Activated naive CD8-positive, alpha-beta T cell treated with anti-CD3 and anti-CD28 coated beads, Interleukin-2, amount 50 U/mL, for 16 hours (primary cell): Measurements from ENCODE around the gene SEC14L1.
"Not testable (repeated sequence)": the region's sequence is repeated elsewhere in the genome, so short reads cannot be mapped to it uniquely, and the experiment has no call there.

Experiments used
- DNase-seq: peaks from one replicate; pipeline ENCODE4 v3.0.0-alpha.2; 2020; ENCODE audit warnings: low read depth, low spot score

Gene SEC14L1

DNA sequence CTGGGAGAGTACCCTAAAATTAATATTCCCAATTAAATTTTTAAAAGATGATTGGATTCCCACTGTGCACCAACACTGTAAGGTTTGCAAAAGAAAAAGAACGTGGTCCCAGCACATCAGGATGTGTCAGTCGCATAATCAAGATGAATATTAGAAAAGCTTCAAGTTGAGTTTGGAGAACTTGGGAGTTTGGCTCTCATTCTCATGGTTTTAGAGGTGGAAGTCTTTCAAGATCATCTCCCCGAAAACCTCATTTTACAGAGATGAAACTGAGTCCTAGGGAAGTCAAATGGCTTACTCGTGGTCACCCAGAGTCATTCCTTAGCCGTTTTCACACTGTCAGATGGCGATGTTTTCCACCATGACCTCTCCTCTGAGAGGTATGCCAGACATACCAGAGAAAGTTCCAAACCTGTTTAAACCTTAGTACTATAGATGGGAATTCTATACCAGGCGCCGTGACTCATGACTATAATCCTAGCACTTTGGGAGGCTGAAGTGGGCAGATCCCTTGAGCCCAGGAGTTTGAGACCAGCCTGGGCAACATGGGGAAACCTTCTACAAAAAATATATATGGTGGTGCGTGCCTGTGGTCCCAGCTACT, 1.2 kb downstream of the SEC14L1 start:
- DNase-seq, result no peak

DNA sequence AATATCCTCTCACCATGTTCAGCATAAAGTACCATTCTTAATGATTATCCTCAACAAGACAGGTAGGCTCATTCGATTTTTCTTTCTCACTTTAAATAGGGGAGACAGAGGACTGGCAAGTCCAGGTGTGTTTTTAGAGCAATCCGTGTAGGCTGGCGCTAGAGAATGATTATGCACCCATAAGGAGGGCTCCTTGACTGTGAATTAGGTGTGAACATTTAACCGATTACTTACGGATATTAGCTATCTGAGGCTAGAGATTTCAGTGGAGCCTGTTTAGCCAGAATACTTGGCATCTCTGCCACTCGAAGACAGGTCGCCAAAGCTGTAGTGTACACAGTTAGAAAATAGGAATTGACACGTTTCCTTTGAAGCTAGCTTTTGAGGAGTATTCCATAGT, 1.9 kb downstream of the SEC14L1 start:
- no peak for DNase-seq

DNA sequence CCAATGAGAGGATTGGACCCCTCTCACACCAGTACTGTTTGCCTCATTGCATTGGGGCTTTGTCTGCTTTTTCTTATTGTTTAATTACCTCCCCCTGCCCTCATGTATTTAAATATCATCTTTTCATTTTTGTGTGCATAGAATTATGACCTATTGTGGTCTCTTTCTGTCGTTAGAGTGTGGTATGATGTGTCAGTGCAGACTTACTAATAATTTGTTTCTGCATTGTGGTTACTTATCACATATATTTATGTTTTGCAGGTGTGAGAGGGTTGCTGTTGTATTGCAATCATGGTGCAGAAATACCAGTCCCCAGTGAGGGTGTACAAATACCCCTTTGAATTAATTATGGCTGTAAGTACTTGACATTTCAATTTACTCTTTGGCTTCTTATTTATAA, 2.5 kb downstream of the SEC14L1 start:
- no peak for DNase-seq

DNA sequence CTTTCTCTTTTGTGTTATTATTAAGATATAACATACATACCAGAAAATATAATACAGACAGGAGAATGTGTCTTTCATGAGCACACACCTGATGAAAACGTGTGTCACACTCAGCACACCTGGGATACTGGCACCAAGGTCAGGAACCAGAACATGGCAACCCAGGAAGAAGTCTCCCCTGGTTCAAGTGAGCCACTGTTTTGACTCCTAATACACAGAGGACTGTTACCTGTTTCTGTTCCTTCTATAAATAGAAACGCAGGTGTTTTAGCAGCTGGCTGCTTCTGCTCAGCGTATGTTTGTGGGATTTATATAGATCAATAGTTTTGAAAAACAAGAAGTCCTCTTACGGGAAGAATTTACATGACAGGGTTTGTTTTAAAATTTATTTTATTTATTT, 3.5 kb downstream of the SEC14L1 start:
- DNase-seq, result no peak

DNA sequence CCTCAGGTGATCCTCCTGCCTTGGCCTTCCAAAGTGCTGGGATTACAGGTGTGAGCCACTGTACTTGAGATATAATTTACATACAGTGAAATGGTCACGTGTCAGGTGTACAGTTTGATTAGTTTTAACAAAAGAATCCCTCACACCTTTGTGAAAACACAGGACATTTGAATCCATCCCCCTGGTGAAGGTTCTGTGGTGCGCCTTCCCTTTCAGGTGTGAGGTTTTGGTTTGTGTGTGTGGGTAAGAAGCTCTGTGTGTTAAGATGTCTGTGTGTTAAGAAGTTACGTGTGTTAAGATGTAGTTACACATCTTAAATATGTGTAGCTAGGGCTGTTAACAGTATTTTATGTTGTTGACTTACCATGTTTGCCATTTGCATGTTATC, 4.4 kb downstream of the SEC14L1 start:
- DNase-seq, result no peak

DNA sequence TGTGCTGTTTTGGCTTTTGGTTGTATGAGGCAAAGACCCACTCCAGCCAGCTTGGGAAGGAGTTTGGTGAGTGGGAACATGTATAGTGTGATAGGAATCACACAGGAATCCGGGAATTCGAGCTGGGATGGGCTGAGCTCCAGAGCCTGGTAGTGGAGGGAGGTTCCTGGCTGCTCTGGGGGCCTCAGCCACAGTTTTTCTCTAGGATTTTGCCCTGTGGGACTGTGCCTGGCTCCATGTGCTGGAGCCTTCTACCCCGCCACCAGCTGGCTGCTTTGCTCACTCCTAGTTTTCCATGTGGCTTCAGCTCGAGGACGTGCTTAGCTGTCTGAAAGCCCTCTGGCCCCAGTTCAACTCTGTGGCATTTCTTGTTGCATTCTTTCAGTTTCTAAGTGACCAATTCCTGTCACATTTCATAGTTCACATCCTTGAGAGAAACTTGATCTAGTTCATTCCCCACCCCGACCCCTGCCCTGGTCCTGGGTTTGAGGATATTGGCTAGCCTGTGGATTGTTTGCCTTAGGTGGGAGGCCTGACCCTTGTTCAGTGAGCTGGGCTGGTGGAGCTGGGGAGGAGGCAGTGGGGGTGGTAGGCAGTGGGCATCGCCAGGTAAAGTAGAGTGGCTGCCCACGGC, 5.0 kb downstream of the SEC14L1 start:
- DNase-seq, result no peak

DNA sequence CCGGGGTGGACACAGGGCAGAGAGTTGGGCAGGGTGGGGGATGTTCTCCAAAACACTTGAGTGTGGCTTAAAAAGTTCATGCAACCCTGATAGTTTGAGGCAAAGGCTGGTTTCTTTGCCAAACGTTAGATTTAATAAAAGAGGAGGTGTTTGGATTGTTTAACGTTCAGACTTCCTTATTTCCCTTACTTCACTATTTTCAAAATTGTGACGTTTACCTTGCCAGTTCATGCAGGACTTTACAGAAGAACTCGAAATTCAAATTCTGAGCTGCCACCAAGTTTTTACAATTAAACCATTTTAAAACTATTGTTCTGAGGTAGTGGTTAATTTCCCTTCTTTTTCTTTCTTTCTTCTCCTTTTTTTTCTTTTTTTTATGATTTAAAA, 5.5 kb downstream of the SEC14L1 start:
- DNase-seq, result no peak

DNA sequence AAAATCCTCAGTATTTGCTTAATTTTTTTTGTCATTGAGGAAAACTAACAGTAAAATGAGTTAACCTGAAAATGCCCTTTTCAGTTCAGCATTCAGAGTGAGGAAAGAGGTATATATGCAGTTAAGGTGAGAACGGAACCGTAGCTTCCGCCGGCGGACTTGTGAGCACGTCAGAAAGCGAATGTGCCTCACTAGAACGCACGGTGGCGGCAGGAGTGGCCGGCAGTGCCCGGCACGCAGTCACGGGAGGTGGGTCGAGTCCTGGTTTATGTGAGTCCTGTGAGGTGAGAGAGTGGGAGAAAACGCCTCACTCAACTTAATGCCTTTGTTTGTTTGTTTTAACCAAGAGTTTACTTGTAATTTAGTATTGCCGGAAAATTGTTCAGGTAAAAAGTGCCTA, 6.1 kb downstream of the SEC14L1 start:
- no peak for DNase-seq

DNA sequence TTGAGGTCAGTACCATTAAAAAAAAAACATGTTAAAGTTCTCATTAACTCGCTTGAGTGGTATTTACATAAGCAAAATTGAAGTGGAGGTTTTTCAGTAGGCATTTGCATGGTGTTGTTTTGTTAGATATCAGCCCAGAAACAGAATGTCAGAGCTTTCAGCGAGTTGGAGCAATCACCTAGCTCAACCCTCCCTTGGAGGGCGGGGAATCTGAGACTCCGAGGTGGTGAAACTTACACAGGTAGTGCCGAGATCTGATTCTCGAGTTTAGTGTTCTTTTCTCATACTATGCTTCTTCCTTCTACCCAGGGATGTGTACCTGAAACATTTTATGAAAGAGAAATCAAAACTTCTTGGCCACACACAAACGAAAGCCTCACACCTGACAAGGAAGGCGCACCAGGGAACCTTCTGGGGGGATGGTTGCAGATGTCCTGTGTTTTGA, 6.6 kb downstream of the SEC14L1 start:
- DNase-seq, result no peak

DNA sequence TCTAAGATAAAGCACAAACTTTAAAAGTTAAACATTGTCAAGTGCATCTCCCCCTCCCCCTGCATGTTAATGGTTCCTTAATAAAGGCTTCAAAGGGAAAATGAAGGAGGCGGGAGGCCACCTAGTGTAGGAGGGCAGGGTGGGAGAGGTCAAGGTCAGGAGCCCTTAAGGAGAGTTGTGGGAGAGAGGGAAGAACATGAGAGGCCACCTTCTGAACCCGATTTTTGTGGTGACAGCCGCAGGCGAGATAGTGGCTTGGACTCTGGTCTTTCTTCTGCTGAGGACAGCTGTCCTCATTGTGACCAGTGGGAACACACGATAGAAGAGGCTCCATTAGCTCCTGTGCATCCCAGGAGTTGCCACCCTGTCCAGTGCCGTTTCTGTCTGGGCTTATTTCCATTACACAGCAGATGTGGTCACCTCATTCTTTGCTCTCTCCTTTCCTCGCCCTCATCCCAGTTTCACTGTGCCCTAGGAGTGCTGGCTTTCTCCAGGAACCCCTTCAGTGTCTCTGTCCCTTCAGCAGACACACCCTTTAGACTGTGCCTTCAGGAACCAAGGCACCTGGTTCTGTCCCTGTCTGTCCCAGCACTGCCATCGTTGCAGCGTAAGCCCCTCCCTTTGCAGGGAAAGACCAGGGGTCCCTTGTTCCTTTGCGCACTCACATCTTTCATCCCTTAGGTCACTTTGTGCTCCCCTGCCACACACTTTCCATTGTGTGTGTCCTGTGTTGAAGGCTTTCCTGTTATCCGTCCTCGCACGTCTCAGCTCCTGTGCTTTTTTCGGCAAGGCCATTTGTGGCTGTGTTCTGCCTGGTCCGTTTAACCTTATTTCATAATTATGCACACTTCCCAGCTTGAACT, 7.5 kb downstream of the SEC14L1 start:
- DNase-seq, result no peak

DNA sequence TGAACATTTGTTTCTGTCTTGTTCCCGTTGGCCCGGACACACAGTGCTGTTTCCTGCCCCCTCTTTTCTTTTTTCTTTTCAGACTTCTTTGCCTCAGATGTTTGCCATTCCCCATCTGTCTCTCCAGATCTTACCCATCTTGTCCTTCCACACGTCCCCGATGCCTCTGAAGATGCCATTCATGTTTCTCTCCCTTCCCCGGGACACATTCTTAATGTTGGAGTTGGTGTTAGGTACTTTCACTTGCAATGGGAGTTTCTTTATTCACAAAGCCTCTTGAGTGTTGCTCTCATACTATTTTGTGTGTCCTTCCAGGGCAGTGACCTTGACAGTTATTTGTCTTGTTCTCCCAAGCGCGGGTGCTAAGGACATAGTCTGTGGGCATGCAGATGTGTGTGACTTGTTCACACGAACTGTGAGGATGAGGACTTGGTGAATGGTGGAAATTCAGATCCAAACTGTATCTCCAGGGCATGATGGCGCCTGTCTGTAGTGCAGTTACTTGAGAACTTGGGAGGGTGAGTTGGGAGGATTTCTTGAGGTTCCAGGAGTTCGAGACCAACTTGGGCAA, 8.3 kb downstream of the SEC14L1 start:
- no peak for DNase-seq

DNA sequence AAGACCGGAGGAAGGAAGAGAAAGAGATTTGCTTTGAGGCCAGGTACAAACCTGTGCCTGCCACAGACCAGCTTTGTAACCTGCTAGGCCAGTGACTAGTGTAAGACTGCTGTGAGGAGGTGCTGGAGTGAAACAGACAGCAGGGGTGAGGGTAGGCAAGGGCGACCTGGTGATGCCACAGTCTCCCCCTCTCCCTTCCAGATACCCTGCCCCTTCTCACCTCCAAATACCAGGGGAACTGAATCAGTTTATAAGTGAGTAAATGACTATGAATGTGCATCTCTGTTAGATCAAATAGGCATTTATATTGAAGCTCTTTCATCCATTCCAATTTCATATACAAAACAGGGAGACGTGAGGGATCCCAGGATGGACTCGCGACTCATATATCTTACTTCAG, 9.4 kb downstream of the SEC14L1 start:
- DNase-seq, result no peak

DNA sequence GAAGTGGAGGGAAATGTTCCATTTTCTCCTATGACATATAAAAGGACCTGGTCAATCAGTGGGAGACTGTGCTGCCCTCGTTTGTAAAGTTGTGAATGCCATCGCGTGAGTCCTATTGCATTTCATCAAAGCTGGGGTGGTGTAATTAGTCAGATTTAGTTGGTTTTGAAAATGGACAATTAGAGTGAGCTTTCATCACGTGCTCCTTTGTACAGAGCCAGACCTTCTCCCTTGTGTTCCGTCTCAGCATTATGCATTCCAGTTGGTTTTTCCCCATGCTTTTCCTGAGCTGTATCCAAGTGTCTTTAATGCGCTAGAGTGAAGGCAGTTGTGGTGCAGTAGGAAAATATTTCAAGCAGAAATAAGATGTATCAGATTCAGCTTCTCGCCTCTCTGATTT, 10.4 kb downstream of the SEC14L1 start:
- DNase-seq, result no peak

DNA sequence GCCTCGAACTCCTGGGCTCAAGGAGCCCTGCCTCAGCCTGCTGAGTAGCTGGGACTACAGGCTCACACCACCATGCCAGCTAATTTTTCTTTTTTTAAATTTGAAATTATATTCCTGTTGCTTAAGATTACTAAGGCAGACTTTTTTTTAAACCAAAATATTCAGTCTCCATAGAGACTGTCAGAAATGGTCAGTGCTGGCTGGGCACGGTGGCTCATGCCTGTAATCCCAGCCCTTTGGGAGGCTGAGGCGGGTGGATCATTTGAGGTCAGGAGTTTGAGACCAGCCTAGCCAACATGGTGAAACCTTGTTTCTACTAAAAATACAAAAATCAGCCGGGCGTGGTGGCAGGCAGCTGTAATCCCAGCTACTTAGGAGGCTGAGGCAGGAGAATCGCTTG, 11.3 kb downstream of the SEC14L1 start:
- DNase-seq, result not testable (repeated sequence)

DNA sequence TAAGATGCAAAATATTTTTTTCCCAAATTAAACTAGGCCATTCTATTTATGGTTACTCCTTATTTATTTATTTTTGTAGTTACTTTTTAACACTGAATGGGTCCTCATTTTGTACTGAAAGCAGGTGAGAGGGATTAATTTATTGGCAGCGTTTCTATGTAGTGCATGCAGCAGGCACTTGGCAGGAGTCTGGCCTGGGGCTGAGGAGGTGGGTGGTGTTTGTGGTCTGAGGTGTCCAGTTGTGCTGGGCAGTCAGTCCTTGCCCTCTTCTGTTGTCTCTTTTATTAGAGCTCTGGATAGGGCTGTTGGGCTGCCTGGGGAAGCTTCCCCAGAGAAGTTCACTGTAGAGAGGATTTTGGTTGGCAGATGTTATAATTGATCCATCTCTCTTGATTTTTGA, 12.7 kb downstream of the SEC14L1 start:
- DNase-seq, result no peak

DNA sequence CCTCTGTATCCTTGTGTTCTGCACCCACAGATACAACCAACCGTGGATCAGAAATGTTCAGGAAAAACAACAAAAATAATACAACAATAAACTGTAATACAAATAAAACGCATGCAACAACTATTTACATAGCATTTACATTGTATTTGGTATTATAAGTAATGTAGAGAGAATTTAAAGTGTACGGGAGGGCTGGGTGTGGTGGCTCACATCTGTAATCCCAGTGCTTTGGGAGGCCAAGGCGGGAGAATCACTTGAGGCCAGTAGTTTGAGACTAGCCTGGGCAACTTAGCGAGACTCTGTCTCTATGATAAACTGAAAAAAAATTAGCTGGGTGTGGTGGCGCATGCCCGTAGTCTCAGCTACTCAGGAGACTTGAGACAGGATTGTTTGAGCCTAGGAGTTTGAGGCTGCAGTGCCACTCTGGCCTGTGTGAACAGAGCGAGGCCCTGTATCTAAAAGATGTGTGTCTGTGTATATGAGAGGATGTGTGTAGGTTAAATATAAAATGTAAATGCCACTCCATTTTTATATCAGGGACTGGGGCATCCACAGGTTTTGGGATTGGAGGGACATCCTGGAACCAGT, 13.3 kb downstream of the SEC14L1 start:
- no peak for DNase-seq

DNA sequence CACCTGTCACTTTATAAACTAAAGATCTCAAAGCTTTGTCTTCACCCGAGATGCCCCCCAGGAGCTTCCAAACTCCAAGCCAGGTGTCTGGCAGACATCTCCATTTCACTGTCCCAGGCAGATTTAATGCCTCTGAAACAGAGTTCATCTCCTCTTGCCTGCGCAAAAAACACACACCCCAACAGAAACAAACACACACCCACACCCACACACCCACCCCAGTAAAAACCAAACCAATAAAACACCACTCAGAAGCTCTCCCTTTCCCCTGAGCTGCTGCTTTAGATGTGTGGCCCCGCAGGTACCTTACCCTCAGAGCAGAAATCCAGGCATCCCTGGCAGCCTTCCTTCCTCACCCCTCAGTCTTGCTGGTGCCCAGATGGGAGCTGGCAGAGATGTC, 14.4 kb downstream of the SEC14L1 start:
- DNase-seq, result no peak

DNA sequence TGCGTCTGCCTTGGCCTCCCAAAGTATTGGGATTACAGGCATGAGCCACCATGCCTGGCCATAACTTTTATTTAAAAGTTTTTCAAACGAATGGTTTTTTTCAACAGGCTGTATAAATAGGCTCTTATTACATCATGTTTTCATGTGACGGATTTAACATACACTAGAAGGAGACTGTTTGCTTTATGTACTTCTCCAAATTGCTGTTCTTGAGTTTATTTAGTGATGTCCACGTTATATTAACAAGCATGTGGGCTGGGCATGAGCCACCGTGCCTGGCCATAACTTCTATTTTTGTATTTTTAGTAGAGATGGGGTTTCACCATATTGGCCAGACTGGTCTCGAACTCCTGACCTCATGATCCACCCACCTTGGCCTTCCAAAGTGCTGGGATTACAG, 17.0 kb downstream of the SEC14L1 start:
- DNase-seq, result not testable (repeated sequence)

DNA sequence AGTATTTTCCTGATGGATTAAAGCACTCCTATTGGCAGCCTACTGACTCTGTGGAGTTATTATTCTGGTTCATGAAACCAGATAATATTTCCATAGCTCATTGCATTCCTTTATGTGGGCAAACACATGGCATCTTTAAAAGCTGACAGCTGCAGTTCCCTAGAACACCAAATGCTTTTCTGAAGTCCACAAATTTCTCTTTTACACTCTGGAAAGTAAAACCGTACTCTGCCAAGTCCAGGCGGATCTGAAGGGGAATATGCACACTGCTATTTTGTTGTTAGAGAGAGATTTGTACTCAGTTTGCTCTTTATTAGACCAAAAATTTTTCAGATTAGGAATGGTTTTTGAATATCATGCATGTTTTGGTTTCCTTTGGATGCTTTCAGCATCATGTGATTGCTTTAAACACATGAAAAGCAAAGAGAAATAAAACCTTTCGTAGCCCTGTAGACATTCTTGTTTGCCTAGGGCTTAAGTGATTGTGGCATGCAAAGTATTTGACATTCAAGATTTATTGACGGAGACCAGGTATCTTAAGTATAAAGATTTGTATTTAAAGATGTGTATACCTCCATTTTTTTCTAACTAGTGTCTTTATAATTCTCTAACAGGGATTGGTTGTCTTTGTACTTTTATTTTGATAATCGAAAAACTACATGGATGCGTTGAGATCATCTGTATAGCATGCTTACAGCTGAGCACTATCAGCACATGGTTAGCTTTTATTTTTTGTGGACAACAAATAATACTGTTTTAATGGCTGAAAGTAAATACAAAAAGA, 19.5 kb downstream of the SEC14L1 start:
- DNase-seq, result no peak

DNA sequence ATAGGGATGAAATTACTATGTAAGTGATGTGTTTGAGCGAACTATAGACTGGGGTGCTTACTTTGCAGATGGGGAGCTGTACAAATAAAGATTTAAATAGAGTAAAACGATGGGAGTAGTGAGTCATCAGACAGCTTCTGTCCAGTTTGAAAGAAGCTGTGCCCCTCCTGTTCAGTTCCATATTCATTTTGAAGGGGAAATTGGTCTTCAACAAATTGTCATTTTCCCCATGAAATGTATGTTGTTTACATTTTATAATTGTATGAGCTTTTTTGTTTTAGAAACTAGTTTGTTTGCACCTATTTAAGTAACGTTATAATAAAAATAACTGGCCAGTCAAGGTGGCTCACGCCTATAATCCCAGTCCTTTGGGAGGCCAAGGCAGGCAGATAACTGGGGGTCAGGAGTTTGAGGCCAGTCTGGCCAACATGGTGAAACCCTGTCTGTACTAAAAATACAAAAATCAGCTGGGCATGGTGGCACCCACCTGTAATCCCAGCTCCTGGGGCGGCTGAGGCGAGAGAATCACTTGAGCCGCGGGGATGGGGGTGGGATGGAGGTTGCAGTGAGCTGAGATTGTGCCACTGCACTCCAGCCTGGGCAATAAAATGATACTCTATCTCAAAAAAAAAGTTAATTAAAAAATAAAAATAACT, 20.2 kb downstream of the SEC14L1 start:
- DNase-seq, result no peak

DNA sequence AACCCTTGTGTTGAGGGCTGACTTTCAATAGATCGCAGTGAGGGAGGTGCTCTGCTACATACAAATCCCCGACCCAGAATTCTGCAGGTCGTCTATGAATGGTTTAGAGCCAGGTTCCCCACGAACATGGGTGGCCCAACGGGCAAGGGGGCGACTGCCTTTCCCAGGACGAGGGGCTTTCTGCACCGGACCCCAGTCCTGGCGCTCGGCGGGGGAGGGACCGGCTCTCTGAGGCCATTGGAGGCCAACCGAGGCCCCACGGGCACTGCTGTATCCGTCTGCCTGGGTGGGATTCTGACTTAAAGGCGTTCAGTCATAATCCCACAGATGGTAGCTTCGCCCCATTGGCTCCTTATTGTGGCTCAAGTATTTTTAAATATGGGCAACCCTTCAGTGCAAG, 21.2 kb downstream of the SEC14L1 start:
- DNase-seq, result no peak
